Measurements from ENCODE around the gene CDH8.
"Not testable (repeated sequence)": the region's sequence is repeated elsewhere in the genome, so short reads cannot be mapped to it uniquely, and the experiment has no call there.

CDH8 gene

DNA sequence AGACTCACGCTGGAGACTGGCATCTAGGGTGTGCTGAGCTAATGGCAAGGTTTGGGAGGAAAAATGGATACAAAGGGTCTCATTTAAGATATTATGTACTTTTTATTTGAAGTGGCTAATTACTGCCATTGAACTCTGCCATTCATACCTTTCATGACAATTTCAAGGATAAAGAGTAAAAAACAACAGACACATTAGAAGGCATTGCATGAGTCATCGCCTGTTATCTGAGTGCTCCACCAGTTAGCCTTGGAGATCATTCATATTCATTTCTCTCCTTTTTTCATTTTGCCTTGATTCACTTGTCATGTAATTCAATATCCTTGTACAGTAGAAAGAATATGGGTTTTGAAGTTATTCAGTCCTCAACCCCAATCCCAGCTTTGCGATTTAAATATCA, 109.5 kb downstream of the CDH8 start:
- no peak for DNase-seq

DNA sequence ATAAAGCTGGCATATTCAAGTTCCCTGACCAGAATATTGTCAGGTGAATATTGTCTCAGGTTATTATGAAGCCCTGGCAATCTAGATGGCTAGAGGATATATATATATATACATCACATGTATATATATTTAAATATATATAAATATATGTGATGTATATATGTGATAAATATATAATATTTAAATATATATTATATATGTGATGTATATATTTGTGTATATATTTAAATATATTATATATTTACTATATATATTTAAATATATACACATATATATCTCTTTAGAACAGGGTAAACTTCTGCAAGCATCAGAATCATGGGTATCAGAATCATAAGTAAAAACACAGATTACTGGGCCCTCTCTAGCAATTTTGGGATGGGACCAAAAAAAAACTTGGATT, 112.6 kb downstream of the CDH8 start:
- no peak for DNase-seq

GRCh38 chr16:61921373-61921772, 114.9 kb downstream of the CDH8 start:
- DNase-seq = no peak

DNA sequence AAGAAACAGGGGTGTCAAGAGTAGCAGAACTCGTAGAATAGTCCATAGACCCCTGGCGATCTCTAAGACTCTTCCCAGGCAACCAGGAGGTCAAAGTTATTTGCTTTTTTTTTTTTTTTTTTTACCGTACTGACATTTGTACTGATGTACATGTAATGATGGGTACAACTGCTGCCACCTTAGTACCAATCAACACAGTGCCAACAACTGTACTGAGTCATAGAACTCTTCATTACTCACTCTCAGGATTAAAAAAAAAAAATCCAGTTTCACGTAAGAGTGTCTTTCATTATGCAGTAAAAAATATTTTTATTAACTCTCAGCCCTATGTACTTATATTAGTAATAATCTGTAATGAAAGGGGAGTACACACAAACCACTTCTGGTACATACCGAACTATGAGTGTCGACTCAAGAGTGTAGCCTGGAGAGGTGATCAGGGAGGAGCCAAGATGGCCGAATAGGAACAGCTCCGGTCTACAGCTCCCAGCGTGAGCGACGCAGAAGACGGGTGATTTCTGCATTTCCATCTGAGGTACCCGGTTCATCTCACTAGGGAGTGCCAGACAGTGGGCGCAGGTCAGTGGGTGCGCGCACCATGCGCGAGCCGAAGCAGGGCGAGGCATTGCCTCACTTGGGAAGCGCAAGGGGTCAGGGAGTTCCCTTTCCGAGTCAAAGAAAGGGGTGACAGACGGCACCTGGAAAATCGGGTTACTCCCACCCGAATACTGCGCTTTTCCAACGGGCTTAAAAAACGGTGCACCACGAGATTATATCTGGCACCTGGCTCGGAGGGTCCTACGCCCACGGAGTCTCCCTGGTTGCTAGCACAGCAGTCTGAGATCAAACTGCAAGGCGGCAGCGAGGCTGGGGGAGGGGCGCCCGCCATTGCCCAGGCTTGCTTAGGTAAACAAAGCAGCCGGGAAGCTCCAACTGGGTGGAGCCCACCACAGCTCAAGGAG, 118.1 kb downstream of the CDH8 start:
- not testable (repeated sequence) for DNase-seq

GRCh38 chr16:61915569-61915968, 120.7 kb downstream of the CDH8 start:
- DNase-seq = no peak

- no peak for DNase-seq
Measured at GRCh38 chr16:61909074-61909473, 127.2 kb downstream of the CDH8 start.

DNA sequence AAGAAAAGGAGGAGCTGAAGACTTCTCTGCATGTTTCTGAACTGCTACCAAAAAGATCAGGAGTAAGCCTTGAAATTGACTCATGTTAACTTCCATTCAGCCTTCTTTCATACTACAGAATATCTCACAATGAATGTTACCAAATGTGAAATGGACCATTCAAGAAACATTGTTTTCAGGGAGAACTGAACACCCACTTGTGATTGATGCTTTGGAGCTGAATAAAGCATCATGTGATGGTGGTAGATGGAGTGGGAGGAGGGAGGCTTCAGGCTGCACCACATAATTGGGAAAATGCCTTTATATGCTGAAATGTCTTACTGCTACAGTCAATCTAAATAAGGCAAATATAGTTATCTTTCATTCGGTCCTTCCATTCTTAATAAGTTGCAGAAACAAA, 127.8 kb downstream of the CDH8 start:
- no peak for DNase-seq

GRCh38 chr16:61901689-61902088, 134.5 kb downstream of the CDH8 start:
- no peak for DNase-seq

GRCh38 chr16:61900482-61900881, 135.8 kb downstream of the CDH8 start:
- DNase-seq = no peak

DNA sequence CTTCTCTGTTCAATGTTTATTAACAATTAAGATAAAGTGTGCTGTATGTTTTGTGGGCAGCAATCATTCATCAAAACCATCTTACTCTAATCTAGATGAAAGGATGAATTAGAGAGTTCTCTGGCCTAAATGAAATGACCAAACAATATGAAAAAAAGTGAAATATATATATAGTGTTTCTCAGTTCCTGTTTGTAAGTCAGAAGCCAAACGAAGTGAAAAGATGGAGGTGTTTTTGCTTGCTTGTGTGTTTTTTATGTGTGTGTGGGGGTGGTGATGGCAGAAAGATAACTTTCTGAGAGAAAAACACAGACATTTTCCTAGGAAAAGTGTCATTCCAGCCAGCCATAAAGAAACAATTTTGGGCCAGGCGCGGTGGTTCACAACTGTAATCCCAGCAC, 138.6 kb downstream of the CDH8 start:
- no peak for DNase-seq

DNA sequence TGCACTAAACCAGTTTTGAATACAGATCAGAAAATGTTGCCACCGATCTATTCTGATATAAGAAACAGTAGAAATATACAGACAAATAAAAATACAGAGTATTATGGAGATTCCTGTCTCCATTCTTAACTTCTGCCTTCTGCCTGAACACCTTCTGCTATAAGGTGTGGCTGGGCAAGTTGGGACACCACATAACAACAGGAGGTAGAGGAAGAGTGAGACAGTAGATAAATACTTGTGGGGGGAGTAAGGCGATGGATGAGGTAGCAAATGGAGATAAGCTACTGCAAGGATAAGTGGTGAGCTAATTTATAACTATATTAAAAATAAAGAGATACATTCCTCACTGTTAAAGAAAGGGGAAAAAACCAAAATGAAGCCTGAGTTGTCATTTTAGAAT, 143.7 kb downstream of the CDH8 start:
- DNase-seq = no peak

DNA sequence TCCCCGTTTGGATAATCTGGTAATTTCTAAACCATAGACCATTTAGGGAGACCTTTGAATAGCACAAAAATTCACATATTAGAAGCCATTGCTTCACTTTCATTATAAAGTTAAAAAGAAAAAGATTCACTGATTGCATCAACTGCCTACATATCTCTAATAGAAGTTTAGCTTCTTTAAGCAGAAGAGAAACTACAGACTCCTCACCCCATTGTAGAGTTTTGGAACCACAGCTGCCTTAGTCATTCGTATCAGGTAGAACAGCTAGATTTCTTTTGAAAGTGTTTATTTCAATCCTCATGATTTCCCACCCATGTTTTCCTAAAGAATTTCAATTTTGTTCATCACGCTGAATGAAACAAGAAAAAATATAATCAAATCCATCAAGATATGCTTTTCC, 144.8 kb downstream of the CDH8 start:
- DNase-seq = no peak

- DNase-seq = no peak
Measured at GRCh38 chr16:61890386-61890785, 145.9 kb downstream of the CDH8 start.

DNA sequence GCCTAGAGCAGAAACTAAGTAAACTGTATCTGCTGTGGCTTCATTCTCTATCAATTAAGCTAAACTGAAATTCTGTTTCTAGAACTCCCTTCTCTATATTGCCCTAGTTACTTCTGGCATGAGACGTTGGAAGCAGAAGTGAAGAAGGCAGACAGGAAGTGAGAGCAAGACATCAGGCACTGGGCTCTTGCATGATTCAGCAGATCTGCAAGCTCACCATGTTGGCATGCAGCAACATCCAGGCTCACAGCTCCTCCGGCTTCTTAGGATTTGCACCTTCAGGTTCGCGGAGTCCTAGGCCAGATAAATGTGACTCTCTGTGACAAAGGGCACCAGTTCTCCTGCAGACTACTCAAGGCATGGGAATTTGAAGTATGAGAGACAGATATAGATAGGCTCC, 148.3 kb downstream of the CDH8 start:
- DNase-seq = no peak

DNA sequence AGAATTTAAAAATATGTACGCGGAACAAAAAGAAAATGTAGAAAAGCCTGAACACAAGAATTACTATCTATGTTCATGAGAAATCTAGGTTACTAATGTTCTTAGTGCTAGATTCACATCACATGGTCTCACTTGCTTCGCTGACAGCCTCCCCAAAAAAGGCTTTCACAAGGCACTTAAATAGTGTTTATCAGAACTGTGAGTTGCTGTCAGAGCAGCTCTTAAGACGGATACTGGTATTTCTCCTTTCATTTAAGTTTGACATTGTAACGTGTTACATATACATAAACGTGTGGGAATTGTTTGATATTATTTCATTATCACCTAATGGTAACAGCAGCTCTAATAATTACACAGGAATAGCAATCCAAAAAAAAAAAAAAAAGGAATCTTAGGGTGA, 150.9 kb downstream of the CDH8 start:
- no peak for DNase-seq

- DNase-seq = no peak
Measured at GRCh38 chr16:61879306-61879705, 156.9 kb downstream of the CDH8 start.

GRCh38 chr16:61877436-61877835, 158.8 kb downstream of the CDH8 start:
- no peak for DNase-seq

DNA sequence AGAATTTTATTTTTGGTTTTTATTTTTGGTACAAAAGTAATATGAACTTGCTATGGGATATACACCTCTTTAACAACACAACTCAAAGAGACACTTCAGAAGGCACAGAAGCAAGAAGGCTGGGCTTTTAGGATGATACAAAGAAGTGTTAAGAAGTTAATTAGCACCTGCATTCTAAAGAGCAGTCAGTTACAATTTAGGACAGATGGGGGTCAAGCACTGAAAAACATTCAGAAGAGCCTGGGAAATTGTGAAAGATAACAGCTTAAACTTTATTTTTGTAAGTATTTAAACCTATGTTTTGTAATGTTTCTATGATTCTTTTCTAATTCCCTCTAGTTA, 163.5 kb downstream of the CDH8 start:
- no peak for DNase-seq

GRCh38 chr16:61871837-61872777, 164.1 kb downstream of the CDH8 start:
- DNase-seq = no peak

- DNase-seq = no peak
Measured at GRCh38 chr16:61862221-61863155, 173.8 kb downstream of the CDH8 start.

GRCh38 chr16:61858988-61859387, 177.2 kb downstream of the CDH8 start:
- no peak for DNase-seq

DNA sequence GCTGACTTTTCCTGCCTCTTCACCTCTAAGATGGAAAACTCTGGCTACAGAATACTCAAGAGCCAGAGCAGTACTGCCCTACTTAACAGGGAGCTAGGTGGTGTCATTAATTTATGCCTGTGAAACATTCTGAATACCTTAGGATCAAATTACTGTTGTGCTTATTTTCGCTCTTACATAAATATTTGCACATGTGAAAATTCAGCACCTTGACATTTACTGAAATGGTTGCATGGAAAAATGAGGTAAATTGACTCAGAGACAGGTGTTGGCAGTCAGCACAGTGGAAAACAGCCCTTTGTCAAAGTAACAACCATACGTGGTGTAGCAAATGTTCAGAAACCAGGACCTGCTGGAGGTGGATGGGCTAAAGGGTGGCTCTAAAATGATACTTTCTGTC, 193.6 kb downstream of the CDH8 start:
- DNase-seq = no peak
